Thyroid gland (tissue), 4 donors: ENCODE data around the gene IMMT.

Experiments
- CTCF ChIP-seq, 6 experiments: fragments of 200-600 bp in 3 of 6; fragments of 450-650 bp in 3 of 6; sonication (generic) in 3 of 6; IDR thresholded peaks; one replicate each; pipeline ENCODE4 v1.5.1; 2016 to 2019; ENCODE audit warnings: antibody characterized with exemption in 6 of 6, mild to moderate bottlenecking in 2 of 6, inconsistent platforms in 1 of 6, moderate library complexity in 1 of 6
- POLR2A ChIP-seq, 2 donors: fragments of 450-650 bp; IDR thresholded peaks; one replicate each; pipeline ENCODE4 v1.6.1; 2017; ENCODE audit warnings: antibody characterized with exemption in 2 of 2, mild to moderate bottlenecking in 2 of 2, moderate library complexity in 1 of 2

DNA sequence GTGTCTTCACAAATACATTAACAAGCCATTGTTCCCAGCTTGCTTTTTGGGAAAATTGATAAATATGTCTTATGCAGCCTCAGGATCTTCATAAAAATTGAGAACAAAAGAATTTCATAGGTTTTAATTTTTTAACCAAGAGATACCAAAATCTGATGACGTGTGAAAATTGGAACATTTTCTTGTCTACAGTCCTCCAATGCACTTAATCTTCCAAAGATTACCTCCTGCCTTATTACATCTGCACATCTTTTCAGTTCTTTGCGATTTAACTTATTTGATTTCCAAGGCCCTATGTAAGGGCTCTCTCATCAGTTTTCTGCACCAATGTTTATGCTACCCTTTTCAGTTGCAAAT, 7.1 kb upstream of the IMMT start:
- TF ChIP-seq POLR2A (IDR thresholded peaks at IDR 0.05) (no peak), CTCF (IDR thresholded peaks at IDR 0.05) (no peak)
